AG04450 (cell line): ENCODE results near the gene ALDH1L1. TPM values are rescaled to one million over a fixed set of nuclear protein-coding genes. Genes with fewer than 3 reads are reported as not detected.

Source experiments
- CTCF ChIA-PET: fragments of 300-600, 350-600 bp; formaldehyde crosslinking; extraction: SDS; loops from one replicate; lab custom pipeline; 2022; ENCODE audit warnings: antibody characterized with exemption, inconsistent platforms; lab: Charles Lee
- POLR2A ChIA-PET: fragments of 350-600 bp; formaldehyde crosslinking; extraction: SDS; loops from one replicate; lab custom pipeline; 2021; ENCODE audit warnings: antibody characterized with exemption, inconsistent platforms; lab: Yijun Ruan, JAX
- DNase-seq: peaks from one replicate; pipeline ENCODE4 v3.0.0-alpha.2; 2011; ENCODE audit warnings: low read depth, low spot score
- H3K27ac ChIP-seq: one replicate; pipeline ENCODE4 v1.5.1; 2012; ENCODE audit warnings: low read depth, low read length, control low read depth
- H3K27me3 ChIP-seq: one replicate; pipeline ENCODE4 v1.6.0; 2012; ENCODE audit warnings: low read length; ENCODE audit not compliant: control insufficient read depth, insufficient read depth
- H3K4me3 ChIP-seq: 2 replicates; pipeline ENCODE4 v1.5.1; 2011; ENCODE audit warnings: mild to moderate bottlenecking, low read depth, low read length, control low read depth
- H3K9me3 ChIP-seq: 2 replicates; pipeline ENCODE4 v1.5.1; 2012; ENCODE audit warnings: low read length; ENCODE audit not compliant: control insufficient read depth, insufficient read depth
- polyA plus RNA-seq: library from polyadenylated mRNA; depleted of rRNA; stranded (reverse); fragments of >200 nt; gene quantifications from 2 replicates; pipeline ENCODE4 v1.2.3, GENCODE V29; 2011
- TF ChIP-seq, protein P1 (sequence below): IDR thresholded peaks from 2 replicates; pipeline ENCODE4 v1.5.1; 2011; ENCODE audit warnings: low read depth, low read length, control low read depth, inconsistent platforms

Gene ALDH1L1
- polyA plus RNA-seq, 1 experiment, result not detected

DNA sequence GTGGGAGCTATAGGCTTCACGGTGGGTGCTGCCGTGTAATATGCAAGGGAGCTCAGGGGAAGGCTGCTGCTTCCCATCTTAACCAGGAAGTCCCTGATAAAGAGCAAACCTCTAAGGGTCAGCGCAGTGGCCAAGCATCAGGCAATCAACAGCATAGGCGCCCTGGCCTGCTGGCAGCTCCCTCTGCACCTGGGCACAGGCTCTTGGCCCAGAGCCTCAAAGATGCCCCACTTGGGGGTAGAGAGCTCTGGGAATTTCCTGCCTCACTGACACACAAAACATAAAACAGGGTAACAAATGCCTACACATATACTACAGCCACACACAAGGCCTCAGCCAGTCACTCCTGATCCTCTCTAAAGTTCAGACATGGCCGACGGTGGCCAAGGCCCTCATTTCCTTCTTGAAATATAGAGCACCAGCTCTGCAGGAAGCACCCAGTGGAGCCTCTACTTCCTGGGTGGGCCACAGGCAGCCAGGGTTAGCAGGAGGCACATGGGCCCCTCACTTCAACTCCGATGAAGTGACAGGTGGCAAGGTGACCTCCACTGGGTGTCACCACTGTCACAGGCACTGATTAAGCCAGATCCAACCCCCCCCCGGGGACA is 116.9 kb downstream of the ALDH1L1 start:
- CTCF ChIA-PET, result interaction anchor here (1.1 kb wide), 1 partner anchor 20 kb away, joined by 3 read pairs; the partner anchor contains the start of gene SLC41A3
- Histone ChIP-seq H3K9me3 (no peaks in the 10 kb centered on the region; the same call in 1 of the 2 replicates), H3K27me3 (no peaks in the 10 kb centered on the region), H3K4me3 (no peak overlapping the region), H3K27ac (no peak overlapping the region)
- TF ChIP-seq, protein P1, sequence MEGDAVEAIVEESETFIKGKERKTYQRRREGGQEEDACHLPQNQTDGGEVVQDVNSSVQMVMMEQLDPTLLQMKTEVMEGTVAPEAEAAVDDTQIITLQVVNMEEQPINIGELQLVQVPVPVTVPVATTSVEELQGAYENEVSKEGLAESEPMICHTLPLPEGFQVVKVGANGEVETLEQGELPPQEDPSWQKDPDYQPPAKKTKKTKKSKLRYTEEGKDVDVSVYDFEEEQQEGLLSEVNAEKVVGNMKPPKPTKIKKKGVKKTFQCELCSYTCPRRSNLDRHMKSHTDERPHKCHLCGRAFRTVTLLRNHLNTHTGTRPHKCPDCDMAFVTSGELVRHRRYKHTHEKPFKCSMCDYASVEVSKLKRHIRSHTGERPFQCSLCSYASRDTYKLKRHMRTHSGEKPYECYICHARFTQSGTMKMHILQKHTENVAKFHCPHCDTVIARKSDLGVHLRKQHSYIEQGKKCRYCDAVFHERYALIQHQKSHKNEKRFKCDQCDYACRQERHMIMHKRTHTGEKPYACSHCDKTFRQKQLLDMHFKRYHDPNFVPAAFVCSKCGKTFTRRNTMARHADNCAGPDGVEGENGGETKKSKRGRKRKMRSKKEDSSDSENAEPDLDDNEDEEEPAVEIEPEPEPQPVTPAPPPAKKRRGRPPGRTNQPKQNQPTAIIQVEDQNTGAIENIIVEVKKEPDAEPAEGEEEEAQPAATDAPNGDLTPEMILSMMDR, result no peak
- POLR2A ChIA-PET, result no interaction called here
- DNase-seq, result no peak

DNA sequence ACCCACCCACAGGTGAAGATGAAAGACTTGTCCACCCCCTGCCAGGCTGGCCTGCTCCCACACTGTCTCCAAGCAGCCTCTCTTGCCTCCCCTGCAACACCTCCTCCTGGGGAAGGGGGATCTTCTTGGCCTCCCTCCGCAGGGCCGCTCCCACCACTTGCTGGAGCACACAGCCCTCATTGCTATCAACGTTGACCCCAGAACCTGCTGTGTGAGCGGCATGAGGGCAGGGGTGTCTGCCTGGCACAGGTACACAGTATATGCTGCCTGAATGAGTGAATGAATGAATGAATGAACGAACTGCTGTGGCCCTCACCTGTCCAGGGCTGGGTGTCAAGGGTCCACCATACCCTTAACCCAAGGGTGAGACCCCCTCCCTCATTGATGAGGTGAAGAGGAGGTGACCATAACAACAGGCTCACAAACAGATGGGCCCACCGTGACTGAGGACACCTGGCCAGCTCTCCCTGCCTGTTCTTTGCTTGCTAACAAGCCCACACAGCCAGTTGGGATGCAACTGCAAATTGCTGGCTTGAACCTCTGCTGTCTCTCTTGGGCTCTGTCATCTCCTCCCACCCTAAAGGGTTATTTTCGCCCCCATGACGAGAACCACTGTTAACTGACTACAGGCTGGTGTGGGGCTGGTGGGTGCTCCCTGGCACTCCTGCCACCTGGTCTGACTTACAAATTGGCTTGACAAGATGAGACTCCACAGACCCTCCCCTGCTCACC is 118.9 kb downstream of the ALDH1L1 start:
- Histone ChIP-seq H3K27ac (no peak overlapping the region), H3K4me3 (no peak overlapping the region), H3K9me3 (no peaks in the 10 kb centered on the region), H3K27me3 (no peaks in the 10 kb centered on the region)
- POLR2A ChIA-PET, result no interaction called here
- TF ChIP-seq, protein P1, result no peak
- CTCF ChIA-PET, result no interaction called here
- DNase-seq, result no peak

DNA sequence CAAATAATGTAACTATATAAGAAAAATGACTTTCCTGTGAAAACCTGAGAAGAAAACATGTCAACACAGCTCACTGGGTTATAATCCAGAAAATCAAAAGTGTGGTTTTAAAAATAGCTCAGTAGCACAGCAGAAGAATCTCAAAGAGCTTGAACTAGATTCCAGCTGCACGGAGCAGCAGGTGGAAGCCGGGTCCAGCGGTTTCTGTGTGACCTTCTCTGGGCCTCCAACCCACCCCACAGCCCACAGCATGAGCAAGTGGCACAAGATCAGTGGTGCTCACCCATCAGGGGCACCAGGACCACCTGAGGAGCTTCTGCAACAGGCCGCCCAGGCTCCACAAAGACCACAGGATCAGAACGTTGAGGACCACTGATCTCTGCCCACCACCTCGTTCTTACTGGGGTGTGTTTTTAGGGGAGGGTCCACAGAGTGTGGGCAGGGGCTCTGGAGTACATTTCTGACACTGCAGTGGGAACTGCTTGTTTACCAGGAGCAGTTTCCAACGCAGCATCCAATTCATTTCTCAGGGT is 119.7 kb downstream of the ALDH1L1 start:
- DNase-seq, result no peak
- CTCF ChIA-PET, result no interaction called here
- POLR2A ChIA-PET, result interaction anchor here (0.6 kb wide), 1 partner anchor 14 kb away, joined by 5 read pairs; no protein-coding TSS in a partner anchor
- TF ChIP-seq, protein P1, result no peak
- Histone ChIP-seq H3K4me3 (no peak overlapping the region), H3K9me3 (no peaks in the 10 kb centered on the region), H3K27me3 (no peaks in the 10 kb centered on the region), H3K27ac (no peak overlapping the region)

DNA sequence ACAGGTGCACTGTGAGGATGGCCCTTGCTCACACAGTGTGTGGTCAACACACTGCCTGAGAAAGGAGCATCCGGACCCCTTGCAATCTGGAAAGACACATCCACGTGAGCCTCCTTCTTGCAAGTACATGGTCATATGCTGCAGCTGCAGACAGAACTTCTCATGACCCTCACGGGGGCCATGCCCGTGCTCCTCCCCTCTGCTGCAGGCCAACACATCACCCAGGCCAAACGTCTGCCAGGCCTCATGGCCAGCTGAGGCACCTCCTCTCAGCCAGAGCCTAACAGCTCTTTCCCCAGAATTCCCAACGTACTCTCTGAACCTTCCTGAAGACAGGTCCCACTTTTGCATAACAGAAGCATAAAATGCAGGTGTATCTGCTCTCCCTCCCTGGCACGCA is 121.7 kb downstream of the ALDH1L1 start:
- CTCF ChIA-PET, result no interaction called here

More for the DNA sequence above, 121.7 kb downstream of the ALDH1L1 start:
- H3K27me3 ChIP-seq, result no peaks in the 10 kb centered on the region
- POLR2A ChIA-PET, result no interaction called here
- H3K9me3 ChIP-seq, result no peaks in the 10 kb centered on the region
- TF ChIP-seq, protein P1, result no peak
- no peak for DNase-seq
- no peak overlapping the region for H3K4me3 ChIP-seq
- H3K27ac ChIP-seq, result no peak overlapping the region
